Measurements from ENCODE around the gene WHRN. TPM values are rescaled to one million over a fixed set of nuclear protein-coding genes. Genes with fewer than 3 reads are reported as not detected.

Gene WHRN
- total and polyA plus RNA-seq, 9 donors: 0.89 to 5.5 (median 3.3) TPM

GRCh38 chr9:114374936-114375335 lies 130.3 kb downstream of the WHRN start:
- WGBS (ENCODE audit: insufficient coverage): 83% methylated on average over 6 of the region's 9 CpGs
- peaks cover 35% of the 10 kb centered on the region for H3K4me1 ChIP-seq (ENCODE audit: control insufficient read depth, insufficient read depth, low read length)
- no peak overlapping the region for H3K4me3 ChIP-seq (ENCODE audit: low read length)
- no peaks in the 10 kb centered on the region for H3K9me3 ChIP-seq (replicated peaks; ENCODE audit: control insufficient read depth, low read depth, low read length)
- peaks cover 44% of the 10 kb centered on the region for H3K36me3 ChIP-seq (ENCODE audit: control insufficient read depth, insufficient read depth, low read length)
- H3K27ac ChIP-seq (ENCODE audit: low read length): no peak overlapping the region
- no peak for DNase-seq
- H3K27me3 ChIP-seq (ENCODE audit: control insufficient read depth, insufficient read depth, low read length): no peaks in the 10 kb centered on the region

DNA sequence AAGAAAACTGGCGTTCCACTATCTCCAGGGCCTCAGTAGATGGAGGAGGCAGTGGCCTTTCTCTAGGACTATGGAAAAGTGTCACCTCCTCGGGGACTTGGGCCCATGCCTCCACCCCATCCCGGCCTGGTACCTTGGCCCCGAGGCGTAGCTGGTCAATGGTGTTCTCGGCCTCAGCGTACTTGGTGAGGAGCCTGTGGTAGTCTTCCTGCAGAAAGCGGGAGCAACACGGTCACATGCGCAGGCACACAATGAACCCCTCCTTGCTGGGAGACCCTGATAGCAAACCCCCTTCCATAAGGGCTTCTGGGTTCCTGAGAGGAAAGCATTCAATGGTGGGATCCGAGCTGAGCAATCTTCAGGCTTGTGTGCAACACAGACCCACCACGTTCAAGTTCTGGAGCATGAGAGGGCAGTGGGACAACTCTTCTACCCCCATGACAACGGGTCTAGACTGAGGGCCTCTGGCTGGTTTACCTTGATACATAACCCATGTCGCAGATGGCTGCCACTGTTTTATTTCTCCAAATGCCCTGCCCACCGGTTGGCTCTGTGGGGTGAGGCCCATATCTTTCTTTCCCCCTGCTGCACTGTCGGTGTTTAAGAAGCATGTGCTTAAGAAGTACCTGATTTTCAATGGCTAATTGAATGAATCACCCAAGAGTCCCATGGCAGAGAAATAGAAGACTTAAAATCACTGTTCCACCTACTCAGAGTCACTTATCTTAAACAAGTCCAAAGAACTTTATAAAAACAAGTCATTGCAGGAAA lies 131.1 kb downstream of the WHRN start:
- Histone ChIP-seq H3K27ac (ENCODE audit: low read length) (no peak overlapping the region), H3K36me3 (ENCODE audit: control insufficient read depth, insufficient read depth, low read length) (peaks cover 42% of the 10 kb centered on the region), H3K4me3 (ENCODE audit: low read length) (no peak overlapping the region), H3K4me1 (ENCODE audit: control insufficient read depth, insufficient read depth, low read length) (peaks cover 36% of the 10 kb centered on the region), H3K27me3 (ENCODE audit: control insufficient read depth, insufficient read depth, low read length) (no peaks in the 10 kb centered on the region), H3K9me3 (replicated peaks; ENCODE audit: control insufficient read depth, low read depth, low read length) (no peaks in the 10 kb centered on the region)
- 91% methylated on average over 10 of the region's 16 CpGs for WGBS (ENCODE audit: insufficient coverage)
- no peak for DNase-seq

GRCh38 chr9:114372921-114373448 lies 132.3 kb downstream of the WHRN start:
- no peak overlapping the region for H3K4me3 ChIP-seq (ENCODE audit: low read length)
- no peaks in the 10 kb centered on the region for H3K27me3 ChIP-seq (ENCODE audit: control insufficient read depth, insufficient read depth, low read length)
- no peaks in the 10 kb centered on the region for H3K9me3 ChIP-seq (replicated peaks; ENCODE audit: control insufficient read depth, low read depth, low read length)
- peak; percentile 72 for DNase-seq
- peaks cover 43% of the 10 kb centered on the region for H3K36me3 ChIP-seq (ENCODE audit: control insufficient read depth, insufficient read depth, low read length)
- 0% methylated on average over 1 of the region's 9 CpGs for WGBS (ENCODE audit: insufficient coverage)
- H3K27ac ChIP-seq (ENCODE audit: low read length): peak overlapping the region; percentile 35
- peaks cover 36% of the 10 kb centered on the region for H3K4me1 ChIP-seq (ENCODE audit: control insufficient read depth, insufficient read depth, low read length)

DNA sequence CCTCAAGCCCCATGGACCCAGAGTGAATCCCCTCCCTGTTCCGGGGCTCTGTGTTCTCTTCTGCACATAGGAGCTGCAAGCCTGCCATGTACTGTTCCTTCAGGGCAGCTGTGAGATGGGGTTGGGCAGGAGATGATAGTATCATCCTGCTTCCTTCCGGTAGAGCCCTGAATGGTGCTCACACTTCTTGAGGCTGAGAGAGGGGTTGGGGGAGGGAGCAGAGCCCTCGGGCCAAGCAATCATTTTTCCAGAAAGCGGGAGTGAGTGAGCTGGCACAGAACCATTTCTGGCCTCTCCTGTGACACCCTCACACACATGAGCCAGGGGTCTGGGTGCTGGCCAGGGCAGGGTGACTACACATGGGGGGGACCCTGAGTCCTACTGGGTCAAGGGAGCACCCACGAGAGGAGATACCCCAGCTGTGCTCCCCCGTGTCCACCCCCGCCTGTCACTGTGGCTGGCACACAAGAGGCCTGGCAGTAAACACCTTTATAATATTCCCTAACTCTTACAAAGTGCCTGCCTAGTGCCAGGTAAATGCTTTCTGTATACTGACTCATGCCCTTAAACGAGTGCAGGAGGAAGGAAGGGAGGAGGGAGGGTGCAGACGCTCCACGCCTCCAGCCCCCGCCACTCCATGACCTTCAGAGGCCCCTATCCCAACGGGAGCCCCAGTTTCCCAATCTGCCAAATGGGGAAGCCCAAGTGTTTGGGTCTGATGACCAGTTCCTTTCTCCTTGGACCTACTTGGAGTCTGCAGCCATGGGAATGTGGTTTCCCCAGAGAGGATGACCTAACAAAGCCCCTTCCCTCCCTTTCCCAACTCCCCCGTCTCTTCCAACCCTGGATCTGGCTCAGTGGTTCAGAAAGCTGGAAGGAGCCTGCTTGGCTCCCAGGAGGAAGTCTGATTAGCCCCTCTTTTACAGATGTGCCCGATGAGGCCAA lies 133.0 kb downstream of the WHRN start:
- H3K4me1 ChIP-seq (ENCODE audit: control insufficient read depth, insufficient read depth, low read length): peaks cover 36% of the 10 kb centered on the region
- peaks cover 44% of the 10 kb centered on the region for H3K36me3 ChIP-seq (ENCODE audit: control insufficient read depth, insufficient read depth, low read length)
- no peaks in the 10 kb centered on the region for H3K27me3 ChIP-seq (ENCODE audit: control insufficient read depth, insufficient read depth, low read length)
- DNase-seq: peak; percentile 49
- WGBS (ENCODE audit: insufficient coverage): 11% methylated on average over 2 of the region's 14 CpGs
- peak overlapping the region; percentile 35 for H3K27ac ChIP-seq (ENCODE audit: low read length)
- H3K9me3 ChIP-seq (replicated peaks; ENCODE audit: control insufficient read depth, low read depth, low read length): no peaks in the 10 kb centered on the region
- no peak overlapping the region for H3K4me3 ChIP-seq (ENCODE audit: low read length)

DNA sequence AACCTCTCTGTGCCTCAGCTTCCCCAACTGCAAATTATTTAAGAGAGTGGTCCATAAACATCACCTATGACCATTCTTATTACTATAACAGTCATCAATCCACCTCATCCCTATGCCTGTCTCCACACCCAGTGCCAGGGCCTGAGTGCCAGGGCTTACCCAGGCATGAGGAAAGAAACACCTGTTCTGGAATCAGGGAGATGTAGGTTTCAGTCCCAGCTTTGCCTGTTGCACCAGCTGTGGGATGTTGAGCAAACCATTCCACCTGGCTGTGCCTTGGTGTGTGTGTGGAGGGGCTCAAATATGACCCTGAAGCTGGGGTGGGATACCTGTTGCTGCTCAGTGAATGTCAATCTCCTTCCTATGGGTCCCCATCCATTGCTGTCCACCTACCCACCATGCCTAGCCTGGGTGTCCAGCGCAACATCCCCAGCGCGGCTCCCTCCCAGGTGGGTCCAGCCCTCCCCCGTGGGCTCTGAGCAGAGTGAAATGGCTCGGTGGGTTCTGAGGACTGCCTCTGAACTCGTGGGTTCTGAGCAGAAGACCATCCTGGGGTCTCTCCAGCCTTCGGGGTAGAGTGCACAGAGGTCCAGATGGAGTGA lies 133.8 kb downstream of the WHRN start:
- DNase-seq: no peak
- peaks cover 39% of the 10 kb centered on the region for H3K36me3 ChIP-seq (ENCODE audit: control insufficient read depth, insufficient read depth, low read length)
- H3K4me1 ChIP-seq (ENCODE audit: control insufficient read depth, insufficient read depth, low read length): peaks cover 36% of the 10 kb centered on the region
- H3K4me3 ChIP-seq (ENCODE audit: low read length): no peak overlapping the region
- H3K9me3 ChIP-seq (replicated peaks; ENCODE audit: control insufficient read depth, low read depth, low read length): no peaks in the 10 kb centered on the region
- no peaks in the 10 kb centered on the region for H3K27me3 ChIP-seq (ENCODE audit: control insufficient read depth, insufficient read depth, low read length)
- WGBS (ENCODE audit: insufficient coverage): 78% methylated on average over 7 of the region's 7 CpGs
- H3K27ac ChIP-seq (ENCODE audit: low read length): no peak overlapping the region

GRCh38 chr9:114370968-114371320 lies 134.3 kb downstream of the WHRN start:
- 77% methylated on average over 3 of the region's 4 CpGs for WGBS (ENCODE audit: insufficient coverage)

GRCh38 chr9:114370251-114370967 lies 134.9 kb downstream of the WHRN start:
- peaks cover 36% of the 10 kb centered on the region for H3K36me3 ChIP-seq (ENCODE audit: control insufficient read depth, insufficient read depth, low read length)
- no peaks in the 10 kb centered on the region for H3K9me3 ChIP-seq (replicated peaks; ENCODE audit: control insufficient read depth, low read depth, low read length)
- no peak overlapping the region for H3K27ac ChIP-seq (ENCODE audit: low read length)
- peaks cover 36% of the 10 kb centered on the region for H3K4me1 ChIP-seq (ENCODE audit: control insufficient read depth, insufficient read depth, low read length)
- no peak for DNase-seq
- H3K4me3 ChIP-seq (ENCODE audit: low read length): no peak overlapping the region
- 64% methylated on average over 3 of the region's 6 CpGs for WGBS (ENCODE audit: insufficient coverage)
- no peaks in the 10 kb centered on the region for H3K27me3 ChIP-seq (ENCODE audit: control insufficient read depth, insufficient read depth, low read length)

More at GRCh38 chr9:114370968-114371320, 134.3 kb downstream of the WHRN start:
- peaks cover 36% of the 10 kb centered on the region for H3K36me3 ChIP-seq (ENCODE audit: control insufficient read depth, insufficient read depth, low read length)
- H3K27ac ChIP-seq (ENCODE audit: low read length): no peak overlapping the region
- H3K9me3 ChIP-seq (replicated peaks; ENCODE audit: control insufficient read depth, low read depth, low read length): no peaks in the 10 kb centered on the region
- no peak overlapping the region for H3K4me3 ChIP-seq (ENCODE audit: low read length)
- DNase-seq: no peak
- peaks cover 36% of the 10 kb centered on the region for H3K4me1 ChIP-seq (ENCODE audit: control insufficient read depth, insufficient read depth, low read length)
- H3K27me3 ChIP-seq (ENCODE audit: control insufficient read depth, insufficient read depth, low read length): no peaks in the 10 kb centered on the region

GRCh38 chr9:114369216-114370130 lies 135.8 kb downstream of the WHRN start:
- no peak for DNase-seq
- no peak overlapping the region for H3K27ac ChIP-seq (ENCODE audit: low read length)
- peaks cover 40% of the 10 kb centered on the region for H3K36me3 ChIP-seq (ENCODE audit: control insufficient read depth, insufficient read depth, low read length)
- H3K9me3 ChIP-seq (replicated peaks; ENCODE audit: control insufficient read depth, low read depth, low read length): no peaks in the 10 kb centered on the region
- no peak overlapping the region for H3K4me3 ChIP-seq (ENCODE audit: low read length)
- H3K4me1 ChIP-seq (ENCODE audit: control insufficient read depth, insufficient read depth, low read length): peaks cover 36% of the 10 kb centered on the region
- 100% methylated on average over 4 of the region's 9 CpGs for WGBS (ENCODE audit: insufficient coverage)
- H3K27me3 ChIP-seq (ENCODE audit: control insufficient read depth, insufficient read depth, low read length): no peaks in the 10 kb centered on the region
